GM21717 (cell line): ENCODE measurements around the gene SNX30.

Source experiments
- ATAC-seq: cut with Tn5 transposase; IDR thresholded peaks from one replicate; pipeline ENCODE4 v1.9.1; 2021; ENCODE audit warnings: mild to moderate bottlenecking, moderate library complexity; ENCODE audit not compliant: unreplicated experiment

The SNX30 gene

GRCh38 chr9:112780450-112781036 is 30.0 kb downstream of the SNX30 start:
- no peak for ATAC-seq

- ATAC-seq = no peak
Observed at GRCh38 chr9:112782218-112782617, 31.7 kb downstream of the SNX30 start.

GRCh38 chr9:112783551-112783954 is 33.0 kb downstream of the SNX30 start:
- ATAC-seq = no peak

- no peak for ATAC-seq
Observed at GRCh38 chr9:112784020-112784785, 33.6 kb downstream of the SNX30 start.

- ATAC-seq = no peak
Observed at GRCh38 chr9:112785986-112786385, 35.4 kb downstream of the SNX30 start.

GRCh38 chr9:112786829-112787520 is 36.4 kb downstream of the SNX30 start:
- ATAC-seq = no peak

GRCh38 chr9:112787978-112788377 is 37.4 kb downstream of the SNX30 start:
- no peak for ATAC-seq

- ATAC-seq = no peak
Observed at GRCh38 chr9:112789473-112789872, 38.9 kb downstream of the SNX30 start.

- ATAC-seq = no peak
Observed at GRCh38 chr9:112789891-112790774, 39.6 kb downstream of the SNX30 start.

GRCh38 chr9:112792670-112793069 is 42.1 kb downstream of the SNX30 start:
- no peak for ATAC-seq

GRCh38 chr9:112793213-112793810 is 42.8 kb downstream of the SNX30 start:
- peak; percentile 88 for ATAC-seq

- no peak for ATAC-seq
Observed at GRCh38 chr9:112794731-112795130, 44.2 kb downstream of the SNX30 start.

- ATAC-seq = no peak
Observed at GRCh38 chr9:112795921-112796320, 45.4 kb downstream of the SNX30 start.

- no peak for ATAC-seq
Observed at GRCh38 chr9:112796485-112796884, 45.9 kb downstream of the SNX30 start.

- ATAC-seq = peak; percentile 98
Observed at GRCh38 chr9:112809351-112809848, 58.8 kb downstream of the SNX30 start.

GRCh38 chr9:112809906-112810305 is 59.3 kb downstream of the SNX30 start:
- ATAC-seq = no peak

GRCh38 chr9:112810696-112811490 is 60.3 kb downstream of the SNX30 start:
- no peak for ATAC-seq

- no peak for ATAC-seq
Observed at GRCh38 chr9:112811518-112811917, 61.0 kb downstream of the SNX30 start.

- ATAC-seq = no peak
Observed at GRCh38 chr9:112815868-112816267, 65.3 kb downstream of the SNX30 start.

GRCh38 chr9:112817860-112818203 is 67.3 kb downstream of the SNX30 start:
- no peak for ATAC-seq
